UCSD-AML1 (cell line): ENCODE results near the gene SORT1.
"Not testable (repeated sequence)": the region's sequence is repeated elsewhere in the genome, so short reads cannot be mapped to it uniquely, and the experiment has no call there.

Experiments used
- DNase-seq: peaks from one replicate; lab custom pipeline; 2025; ENCODE audit not compliant: unreplicated experiment; lab: John Stamatoyannopoulos, UW

Gene SORT1

GRCh38 chr1:109350182-109350581, 47.5 kb downstream of the SORT1 start:
- DNase-seq: no peak

GRCh38 chr1:109347511-109347910, 50.2 kb downstream of the SORT1 start:
- no peak for DNase-seq

DNA sequence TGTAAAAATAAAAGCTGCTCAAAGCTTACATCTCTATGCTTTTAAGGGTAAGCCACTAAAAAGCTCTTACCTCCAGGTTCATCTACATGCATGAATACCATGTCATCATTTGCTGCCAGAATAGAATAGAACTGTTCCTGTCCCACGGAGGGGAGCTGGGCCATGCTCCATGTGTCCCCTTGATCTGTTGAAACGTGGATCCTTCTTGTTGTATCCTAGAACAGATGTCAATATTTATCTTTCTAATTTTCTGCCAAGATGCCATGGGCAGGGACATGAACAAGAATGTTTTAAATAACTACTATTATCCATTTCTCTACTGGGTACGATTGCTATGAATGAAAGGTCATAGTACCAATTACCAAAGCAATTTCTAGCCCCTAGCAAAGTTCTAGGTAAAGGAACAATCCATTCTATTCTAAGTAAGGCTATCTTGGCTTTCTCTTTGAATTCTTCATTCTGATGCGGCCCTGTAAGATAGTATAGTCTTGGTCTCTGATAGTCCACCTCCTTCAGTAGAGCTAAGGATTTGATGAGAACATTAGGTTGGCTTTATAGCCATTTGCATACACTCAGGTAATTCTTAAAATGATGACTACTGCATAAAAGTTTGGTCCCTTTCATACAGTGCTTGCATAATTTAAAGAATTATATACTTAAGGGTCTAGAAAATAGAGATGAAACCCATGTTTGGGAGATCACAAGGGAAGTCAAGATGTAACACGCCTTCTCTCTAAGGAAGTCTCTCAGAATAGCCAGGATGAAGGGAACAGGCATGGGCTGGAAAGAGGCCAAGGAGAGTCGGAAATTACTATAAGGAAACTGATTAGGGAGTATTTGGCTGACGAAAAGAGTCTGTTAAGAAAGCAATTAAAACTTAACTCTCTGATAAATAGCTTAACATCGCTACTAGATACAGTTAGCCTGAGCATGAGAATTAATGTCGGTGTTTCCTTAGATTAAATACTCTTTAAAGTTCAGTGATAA, 55.5 kb downstream of the SORT1 start:
- DNase-seq: no peak

DNA sequence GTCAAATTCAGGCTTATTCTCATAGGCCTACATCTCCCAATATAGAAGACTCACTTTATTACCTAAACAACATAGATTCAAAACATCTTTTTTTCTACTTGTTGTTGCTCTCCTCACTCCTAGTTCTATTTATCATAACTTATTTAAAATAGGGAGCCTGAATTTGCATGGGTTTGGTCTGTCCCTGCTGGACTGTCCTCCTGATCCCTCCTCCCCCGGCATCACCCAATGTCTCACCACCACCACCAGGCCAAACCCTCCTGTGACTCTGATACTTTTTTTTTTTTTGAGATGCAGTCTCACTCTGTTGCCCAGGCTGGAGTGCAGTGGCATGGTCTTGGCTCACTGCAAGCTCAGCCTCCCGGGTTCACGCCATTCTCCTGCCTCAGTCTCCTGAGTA, 59.1 kb downstream of the SORT1 start:
- no peak for DNase-seq

GRCh38 chr1:109338091-109338490, 59.6 kb downstream of the SORT1 start:
- no peak for DNase-seq

DNA sequence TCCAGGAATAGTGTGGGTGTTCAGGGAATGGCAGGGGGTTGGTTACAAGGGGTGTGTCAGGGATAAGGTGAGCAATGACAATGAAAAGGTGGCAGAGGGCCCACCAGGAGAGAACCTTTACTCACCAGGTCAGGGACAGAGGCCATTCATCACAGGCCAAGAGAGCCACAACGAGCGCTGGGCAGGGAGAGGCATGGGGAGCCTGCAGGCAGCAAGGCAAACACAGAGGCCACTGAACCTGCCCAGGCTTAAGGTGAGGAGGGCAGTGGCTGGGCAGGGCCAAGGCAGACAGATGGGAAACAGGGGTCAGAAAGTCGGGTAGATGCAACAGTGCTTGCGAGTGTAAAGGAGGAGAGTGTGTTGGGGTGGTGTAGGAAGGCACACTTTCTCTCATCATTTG, 62.6 kb downstream of the SORT1 start:
- no peak for DNase-seq

- no peak for DNase-seq
Measured at GRCh38 chr1:109331113-109331512, 66.6 kb downstream of the SORT1 start.

GRCh38 chr1:109327285-109327684, 70.4 kb downstream of the SORT1 start:
- DNase-seq: no peak

GRCh38 chr1:109322974-109323373, 74.7 kb downstream of the SORT1 start:
- no peak for DNase-seq

GRCh38 chr1:109319114-109319513, 78.6 kb downstream of the SORT1 start:
- DNase-seq: no peak

DNA sequence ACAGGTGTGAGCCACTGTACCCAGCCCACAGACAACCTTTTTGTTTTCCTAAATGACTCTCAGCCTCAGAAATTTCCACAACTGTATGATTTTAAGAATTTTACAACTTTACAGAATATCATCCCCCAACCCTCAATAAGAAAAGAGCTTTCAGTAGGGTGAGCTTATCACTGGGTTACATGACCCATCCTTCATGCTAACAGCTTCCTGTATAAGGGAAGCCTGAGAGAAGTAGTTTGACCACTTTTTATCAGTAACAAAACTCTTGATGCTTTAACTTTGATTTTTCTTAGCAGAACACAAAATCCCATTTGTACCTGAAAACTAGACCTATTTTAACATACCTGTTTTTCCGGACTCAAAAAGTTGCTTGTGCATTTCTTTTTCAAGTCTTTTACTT, 81.2 kb downstream of the SORT1 start:
- no peak for DNase-seq

DNA sequence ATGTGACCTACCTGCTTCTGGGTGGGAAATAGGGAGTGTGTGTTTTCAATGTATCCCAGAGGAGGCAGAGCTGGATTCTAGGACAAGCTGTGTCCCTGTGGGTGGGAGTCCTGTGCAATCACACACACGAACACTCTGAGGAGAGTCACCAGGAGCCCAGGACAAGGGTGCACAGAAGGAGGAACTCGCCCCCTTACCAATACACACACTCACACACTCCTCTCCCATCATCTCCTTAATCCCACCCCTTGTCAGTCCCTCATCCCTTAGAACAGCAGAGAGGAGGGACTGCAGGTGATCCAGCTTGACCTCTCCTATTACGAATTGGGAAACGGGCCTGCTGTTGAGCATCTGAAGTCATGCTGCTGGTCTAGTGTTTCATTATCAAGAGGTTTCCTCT, 82.4 kb downstream of the SORT1 start:
- DNase-seq: no peak

DNA sequence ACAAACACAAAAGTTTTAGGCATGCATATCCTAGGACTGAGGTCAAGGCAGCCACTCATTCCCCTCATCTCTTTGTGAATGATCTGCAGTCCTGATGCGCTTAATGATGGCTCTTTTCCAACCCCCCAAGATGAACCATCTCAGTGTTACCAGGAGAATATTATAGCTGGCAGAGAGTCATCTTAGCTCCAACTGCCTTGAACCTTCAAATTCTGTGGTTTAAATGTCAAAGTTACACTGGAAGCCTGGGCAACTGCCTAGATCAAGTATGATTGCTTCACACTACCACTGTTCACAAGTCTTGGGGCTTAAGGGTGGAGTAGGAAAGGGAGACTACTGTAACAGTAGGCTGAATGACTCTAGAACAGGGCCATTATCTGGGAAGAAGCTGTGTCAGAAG, 82.9 kb downstream of the SORT1 start:
- no peak for DNase-seq

GRCh38 chr1:109312978-109313775, 84.5 kb downstream of the SORT1 start:
- no peak for DNase-seq

- no peak for DNase-seq
Measured at GRCh38 chr1:109312246-109312645, 85.5 kb downstream of the SORT1 start.

DNA sequence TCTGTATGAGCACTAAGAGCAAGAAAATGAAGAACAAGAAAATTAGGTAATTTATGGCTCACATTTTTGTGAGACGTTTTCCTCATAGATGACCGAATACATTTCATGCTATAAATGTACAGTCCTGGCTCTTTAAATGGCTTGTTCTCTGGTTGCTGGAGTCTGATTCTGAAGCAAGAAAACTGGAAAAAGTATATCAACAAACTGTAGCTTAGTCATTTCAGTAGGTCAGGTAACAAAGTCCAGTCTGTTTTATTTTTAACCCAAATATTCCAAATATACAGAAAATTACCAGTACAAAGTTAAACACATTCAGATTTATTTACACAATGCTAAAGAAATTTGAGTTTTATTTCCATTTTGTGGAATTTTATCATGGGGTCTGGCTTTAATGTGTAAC, 88.4 kb downstream of the SORT1 start:
- no peak for DNase-seq

DNA sequence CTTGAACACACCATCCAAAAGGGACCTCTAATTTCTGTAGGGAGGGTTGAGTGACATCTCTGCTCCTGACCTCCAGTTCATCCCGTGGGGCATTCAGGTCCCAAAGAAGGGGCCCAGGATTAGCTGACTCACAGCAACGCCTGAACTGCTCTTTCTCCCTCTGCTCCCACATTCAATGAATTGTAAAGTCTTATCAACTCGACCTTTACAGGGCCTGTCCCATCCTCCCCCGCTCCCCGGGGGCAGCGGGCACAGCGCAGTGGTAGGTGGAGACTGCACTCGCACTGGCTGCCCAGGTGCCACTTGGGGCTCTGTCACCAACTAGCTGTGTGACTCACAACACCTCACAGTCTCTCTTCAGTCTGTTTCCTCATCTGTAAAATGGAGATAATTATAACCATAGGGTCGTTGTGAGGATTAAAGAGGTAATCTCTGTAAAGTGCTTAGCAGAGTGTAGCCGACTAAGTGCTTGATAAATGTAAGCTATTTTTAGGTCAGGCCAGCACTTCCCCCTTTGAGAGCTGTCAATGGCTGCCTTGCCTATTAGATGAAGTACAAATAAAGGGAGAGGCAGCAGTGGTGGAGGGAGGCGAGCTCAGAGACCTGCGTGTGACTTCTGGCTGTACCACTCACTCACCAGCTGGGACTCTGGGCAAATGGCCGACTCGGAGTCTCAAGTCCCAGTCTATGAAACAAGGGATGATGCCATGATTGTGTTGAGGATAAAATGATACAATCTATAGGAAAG, 90.3 kb downstream of the SORT1 start:
- peak; percentile 40 for DNase-seq

DNA sequence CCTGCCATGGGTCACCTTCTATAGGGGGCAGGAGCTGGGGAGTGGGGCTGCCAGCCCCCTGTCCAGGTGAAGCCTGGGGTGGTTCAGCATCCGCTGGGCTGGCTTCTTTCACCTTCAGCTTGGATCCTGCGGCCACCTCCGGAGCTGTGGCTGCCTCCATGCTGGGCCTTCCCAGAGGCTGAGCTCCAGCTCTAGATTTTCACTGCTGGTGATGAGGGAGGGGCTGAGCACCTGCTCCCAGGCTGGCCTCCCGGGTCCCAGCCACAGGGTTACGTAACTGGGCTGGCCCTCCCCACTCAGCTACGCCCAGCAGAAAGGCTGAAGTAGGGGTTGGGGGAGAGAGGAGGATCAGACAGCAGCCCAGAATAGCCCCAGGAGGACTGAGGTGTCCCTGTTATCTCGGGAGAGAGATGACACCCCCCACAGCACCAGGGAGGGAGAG, 90.9 kb downstream of the SORT1 start, which contains the start of gene MYBPHL:
Gene MYBPHL (minus strand): TSS at position 180 of the 442 bp plus-strand sequence. CDS start 20 bp downstream, at position 160.
- DNase-seq: no peak

- DNase-seq: not testable (repeated sequence)
Measured at GRCh38 chr1:109305991-109306390, 91.7 kb downstream of the SORT1 start.

GRCh38 chr1:109304226-109304920, 93.3 kb downstream of the SORT1 start:
- no peak for DNase-seq
